Measurements from ENCODE around the gene MPG. TPM values are rescaled to one million over a fixed set of nuclear protein-coding genes. Genes with fewer than 3 reads are reported as not detected.

The MPG gene
- total and polyA plus RNA-seq, 10 of the 15 experiments (the other 5 are each of a cell fraction or from before 2014, with no cell fraction given): 0.32 to 193 (median 55.7) TPM

GRCh38 chr16:77807-78443, at the start of gene MPG (continued):
- TF ChIP-seq FOXM1 (IDR thresholded peaks at IDR 0.05; ENCODE audit: low read depth, low read length) (no peak), POLR2A (IDR thresholded peaks at IDR 0.05; ENCODE audit: low read depth, low read length) (peak; percentile 79), MXI1 (IDR thresholded peaks at IDR 0.05; ENCODE audit: low read depth, low read length) (peak; percentile 92), MYC (IDR thresholded peaks at IDR 0.05; ENCODE audit: insufficient read depth, insufficient read length, insufficient replicate concordance, low read length, severe bottlenecking) (peak; percentile 68), IRF3 (IDR thresholded peaks at IDR 0.05) (no peak), DPF2 (IDR thresholded peaks at IDR 0.05) (peak; percentile 84), NRF1 (conservative IDR thresholded peaks at IDR 0.05; ENCODE audit: low read depth, low read length) (peak; percentile 44), USF1 (IDR thresholded peaks at IDR 0.05; ENCODE audit: borderline replicate concordance, extremely low read length, insufficient read depth, low read depth, low read length) (peak; percentile 58), RUNX3 (IDR thresholded peaks at IDR 0.05; ENCODE audit: low read length) (no peak), EZH2 (IDR thresholded peaks at IDR 0.05; ENCODE audit: borderline replicate concordance, control insufficient read depth, low read depth, low read length) (no peak), LARP7 (IDR thresholded peaks at IDR 0.05) (peak; percentile 98), BCLAF1 (IDR thresholded peaks at IDR 0.05) (0 out of 2 replicates have a peak, but pooled peaks have one; percentile 22), NR2C1 (IDR thresholded peaks at IDR 0.05) (0 out of 2 replicates have a peak, but pooled peaks have one; percentile 30), RB1 (IDR thresholded peaks at IDR 0.05; ENCODE audit: borderline replicate concordance) (peak; percentile 85; the same call in 1 of the 2 replicates), PML (IDR thresholded peaks at IDR 0.05; ENCODE audit: low read length) (0 out of 2 replicates have a peak, but pooled peaks have one; percentile 22), E2F8 (IDR thresholded peaks at IDR 0.05; ENCODE audit: low read depth, partially characterized antibody) (no peak), EED (IDR thresholded peaks at IDR 0.05; ENCODE audit: low read depth) (no peak), NR2F1 (conservative IDR thresholded peaks at IDR 0.05) (peak; percentile 61), SMARCA5 (IDR thresholded peaks at IDR 0.05) (peak; percentile 89), IRF4 (IDR thresholded peaks at IDR 0.05; ENCODE audit: low read depth, low read length) (no peak), KLF5 (IDR thresholded peaks at IDR 0.05; ENCODE audit: partially characterized antibody) (peak; percentile 62), BHLHE40 (IDR thresholded peaks at IDR 0.05; ENCODE audit: borderline replicate concordance in 1 of 2, low read depth in 2 of 2, low read length in 1 of 2) (peak in 1 of 2 experiments; percentile 27; a peak in 1 of 4 replicates)

Measured in GM12878 (cell line).